Natural killer cell (primary cell): Measurements from ENCODE around the gene PDC. TPM values are rescaled to one million over a fixed set of nuclear protein-coding genes. Genes with fewer than 3 reads are reported as not detected.
"Not testable (repeated sequence)": the region's sequence is repeated elsewhere in the genome, so short reads cannot be mapped to it uniquely, and the experiment has no call there.

ENCODE experiments used
- ATAC-seq, 3 donors: fragments of 150-1000 bp in 2 of 3; fragments of 200-7000 bp in 1 of 3; cut with Tn5 transposase; 1 replicate in 1 of 3; 2 replicates in 2 of 3; pipeline ENCODE4 v1.10.0; 2021; ENCODE audit warnings: mild to moderate bottlenecking in 2 of 3, moderate library complexity in 2 of 3
- DNase-seq, 2 donors: peaks; one replicate each; pipeline versions ENCODE4 v3.0.0 to v3.0.0-alpha.2; 2013 to 2021; ENCODE audit warnings: mixed read lengths in 1 of 2
- H3K27ac ChIP-seq: one replicate; pipeline ENCODE4 v1.5.1; 2013; ENCODE audit warnings: mild to moderate bottlenecking, low read length
- H3K27me3 ChIP-seq: one replicate; pipeline ENCODE4 v1.6.1; 2013; ENCODE audit warnings: low read length; ENCODE audit not compliant: control insufficient read depth, insufficient read depth
- H3K36me3 ChIP-seq: one replicate; pipeline ENCODE4 v1.6.1; 2013; ENCODE audit warnings: low read length; ENCODE audit not compliant: control insufficient read depth, insufficient read depth
- H3K4me1 ChIP-seq: one replicate; pipeline ENCODE4 v1.6.1; 2013; ENCODE audit warnings: low read length; ENCODE audit not compliant: control insufficient read depth, insufficient read depth
- H3K4me3 ChIP-seq: one replicate; pipeline ENCODE4 v1.5.1; 2013; ENCODE audit warnings: low read length
- H3K9me3 ChIP-seq: one replicate; pipeline ENCODE4 v1.6.1; 2013; ENCODE audit warnings: low read length; ENCODE audit not compliant: control insufficient read depth, insufficient read depth
- H3K27ac Mint-ChIP-seq, 2 donors: one replicate each; pipeline ENCODE4 v1.8.0; 2022; ENCODE audit warnings: mild to moderate bottlenecking in 2 of 2, mixed read lengths in 2 of 2, moderate library complexity in 1 of 2
- H3K27me3 Mint-ChIP-seq, 2 donors: one replicate each; pipeline ENCODE4 v1.8.0; 2022; ENCODE audit warnings: low read depth in 2 of 2, mixed read lengths in 2 of 2
- H3K36me3 Mint-ChIP-seq: one replicate; pipeline ENCODE4 v1.8.0; 2022; ENCODE audit warnings: mixed read lengths
- H3K4me1 Mint-ChIP-seq, 2 donors: one replicate each; pipeline ENCODE4 v1.8.0; 2022; ENCODE audit warnings: mixed read lengths in 2 of 2
- H3K4me3 Mint-ChIP-seq: one replicate; pipeline ENCODE4 v1.8.0; 2022; ENCODE audit warnings: mild to moderate bottlenecking, moderate library complexity, mixed read lengths
- H3K9me3 Mint-ChIP-seq, 2 donors: one replicate each; pipeline ENCODE4 v1.8.0; 2022; ENCODE audit warnings: mixed read lengths in 2 of 2
- WGBS: methylation state at CpG from one replicate; pipeline ENCODE4 v1.1.7; 2013; ENCODE audit warnings: missing lambda C conversion rate; ENCODE audit not compliant: insufficient coverage; 5-methylcytosine and 5-hydroxymethylcytosine counted together
- intact Hi-C: fragments of 100-400 bp; cut with micrococcal nuclease; formaldehyde crosslinking; loops from one replicate; pipeline ENCODE4 v1.14.2; 2022
- total RNA-seq, 4 donors: library from RNA; stranded (reverse); fragments of 120-200 nt in 1 of 4; gene quantifications; one replicate each; pipeline versions ENCODE4 v1.2.3 to v1.2.4, GENCODE V29; 2013 to 2022
- TF ChIP-seq, protein P1 (sequence below): fragments of 200-600 bp; IDR thresholded peaks from one replicate; pipeline ENCODE4 v1.8.0; 2022; ENCODE audit warnings: antibody characterized with exemption

Gene PDC
- total RNA-seq, 3 donors from 2014 or later (not counting 1 experiment from before 2014, with no cell fraction given), result not detected

- no peaks in the 10 kb centered on the region for H3K9me3 Mint-ChIP-seq
- H3K4me3 ChIP-seq, result no peak overlapping the region
- no peaks in the 10 kb centered on the region for H3K9me3 ChIP-seq
- peaks cover 0 to 3% of the 10 kb centered on the region in 2 donors for H3K27me3 Mint-ChIP-seq
- no peaks in the 10 kb centered on the region for H3K36me3 ChIP-seq
- 96% methylated on average over 1 of the region's 3 CpGs for WGBS
- H3K4me1 Mint-ChIP-seq, result no peaks in the 10 kb centered on the region
- TF ChIP-seq, protein P1, sequence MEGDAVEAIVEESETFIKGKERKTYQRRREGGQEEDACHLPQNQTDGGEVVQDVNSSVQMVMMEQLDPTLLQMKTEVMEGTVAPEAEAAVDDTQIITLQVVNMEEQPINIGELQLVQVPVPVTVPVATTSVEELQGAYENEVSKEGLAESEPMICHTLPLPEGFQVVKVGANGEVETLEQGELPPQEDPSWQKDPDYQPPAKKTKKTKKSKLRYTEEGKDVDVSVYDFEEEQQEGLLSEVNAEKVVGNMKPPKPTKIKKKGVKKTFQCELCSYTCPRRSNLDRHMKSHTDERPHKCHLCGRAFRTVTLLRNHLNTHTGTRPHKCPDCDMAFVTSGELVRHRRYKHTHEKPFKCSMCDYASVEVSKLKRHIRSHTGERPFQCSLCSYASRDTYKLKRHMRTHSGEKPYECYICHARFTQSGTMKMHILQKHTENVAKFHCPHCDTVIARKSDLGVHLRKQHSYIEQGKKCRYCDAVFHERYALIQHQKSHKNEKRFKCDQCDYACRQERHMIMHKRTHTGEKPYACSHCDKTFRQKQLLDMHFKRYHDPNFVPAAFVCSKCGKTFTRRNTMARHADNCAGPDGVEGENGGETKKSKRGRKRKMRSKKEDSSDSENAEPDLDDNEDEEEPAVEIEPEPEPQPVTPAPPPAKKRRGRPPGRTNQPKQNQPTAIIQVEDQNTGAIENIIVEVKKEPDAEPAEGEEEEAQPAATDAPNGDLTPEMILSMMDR, result no peak
- no peak overlapping the region for H3K27ac ChIP-seq
- H3K36me3 Mint-ChIP-seq, result no peaks in the 10 kb centered on the region
- no peaks in the 10 kb centered on the region for H3K4me1 ChIP-seq
- H3K27ac Mint-ChIP-seq, result no peak overlapping the region
- intact Hi-C loops, result no loop called here
- DNase-seq (no peak), ATAC-seq (no peak)
- H3K4me3 Mint-ChIP-seq, result no peak overlapping the region
- H3K27me3 ChIP-seq, result no peaks in the 10 kb centered on the region
These were observed 3.0 kb upstream of the PDC start for GRCh38 chr1:186463926-186464325.

DNA sequence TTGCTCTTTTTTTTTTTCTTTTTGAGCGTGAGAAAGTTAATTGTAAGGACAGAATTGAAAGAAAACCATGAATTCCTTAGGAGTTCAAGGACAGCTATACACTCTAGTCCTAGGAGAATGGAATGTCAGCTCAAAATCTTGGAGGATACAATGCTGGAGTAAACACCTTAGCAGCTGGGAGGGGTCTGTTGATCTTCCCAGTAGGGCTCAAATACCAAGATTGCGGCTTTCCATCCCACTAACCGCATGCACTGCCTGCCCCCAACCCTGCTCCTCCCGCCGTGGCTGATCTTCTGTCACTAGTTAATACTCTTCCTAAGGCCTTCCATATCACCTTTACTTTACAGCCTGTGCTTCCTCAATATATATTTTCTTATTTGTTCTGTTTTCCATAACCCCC is 2.6 kb upstream of the PDC start:
- Histone ChIP-seq H3K36me3 (no peaks in the 10 kb centered on the region), H3K9me3 (no peaks in the 10 kb centered on the region), H3K4me1 (no peaks in the 10 kb centered on the region), H3K27me3 (no peaks in the 10 kb centered on the region), H3K4me3 (no peak overlapping the region), H3K27ac (no peak overlapping the region)
- Mint-ChIP-seq H3K9me3 (no peaks in the 10 kb centered on the region), H3K4me3 (no peak overlapping the region), H3K27ac (no peak overlapping the region), H3K36me3 (no peaks in the 10 kb centered on the region), H3K27me3 (peaks cover 0 to 3% of the 10 kb centered on the region in 2 donors), H3K4me1 (no peaks in the 10 kb centered on the region)
- DNase-seq (no peak), ATAC-seq (no peak)
- TF ChIP-seq, protein P1, result no peak
- intact Hi-C loops, result no loop called here
- WGBS, result 94% methylated on average over 4 of the region's 5 CpGs

DNA sequence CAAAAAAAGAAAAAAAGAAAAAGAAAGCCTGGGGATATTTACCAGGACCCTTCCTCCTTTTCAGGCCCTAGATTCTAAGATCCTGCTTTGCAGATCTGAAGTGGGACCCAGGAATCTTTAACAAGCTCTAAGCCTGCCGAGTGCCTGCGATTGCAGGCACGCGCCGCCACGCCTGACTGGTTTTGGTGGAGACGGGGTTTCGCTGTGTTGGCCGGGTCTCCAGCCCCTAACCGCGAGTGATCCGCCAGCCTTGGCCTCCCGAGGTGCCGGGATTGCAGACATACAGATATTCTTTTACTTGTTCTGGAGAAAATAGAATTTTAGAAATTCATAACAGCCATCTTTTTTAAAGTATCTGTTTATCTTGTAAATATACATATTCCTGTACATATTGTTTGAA is 1.8 kb downstream of the PDC start:
- H3K9me3 Mint-ChIP-seq, H3K4me1 Mint-ChIP-seq, H3K9me3 ChIP-seq, H3K4me3 ChIP-seq, ATAC-seq, H3K36me3 ChIP-seq, H3K27me3 ChIP-seq, H3K4me3 Mint-ChIP-seq, intact Hi-C loops, H3K27ac Mint-ChIP-seq, H3K4me1 ChIP-seq, H3K36me3 Mint-ChIP-seq, DNase-seq, H3K27me3 Mint-ChIP-seq, H3K27ac ChIP-seq: not testable (repeated sequence)
- 97% methylated on average over 13 of the region's 14 CpGs for WGBS

DNA sequence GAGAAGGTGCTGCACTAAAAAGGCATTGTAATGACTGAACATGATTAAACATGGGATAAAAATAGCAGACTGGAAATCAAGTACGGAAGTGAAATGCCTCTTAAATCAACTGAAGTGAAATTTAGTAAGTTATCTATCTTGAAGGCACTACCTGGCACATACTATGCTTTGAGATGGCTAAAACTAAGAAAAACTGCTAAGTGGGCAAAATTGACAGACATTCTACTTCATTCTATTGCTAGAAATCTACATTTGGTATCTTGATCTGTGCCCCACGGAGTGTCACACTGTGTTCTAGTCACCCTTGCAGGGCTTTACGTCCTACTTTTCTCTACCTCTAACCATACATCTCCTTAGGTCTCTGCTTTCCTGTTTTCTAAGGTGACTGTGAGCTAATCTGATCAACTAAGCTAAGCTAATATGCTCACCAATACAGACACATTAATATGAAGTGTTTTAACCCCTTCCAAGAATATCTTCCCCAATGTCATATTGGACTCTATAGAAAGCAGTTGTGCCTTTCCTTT is 4.1 kb downstream of the PDC start:
- intact Hi-C loops, result no loop called here
- 25% methylated on average over 3 of the region's 3 CpGs for WGBS
- no peaks in the 10 kb centered on the region for H3K4me1 ChIP-seq

More for the DNA sequence above, 4.1 kb downstream of the PDC start:
- Mint-ChIP-seq H3K27ac (no peak overlapping the region), H3K27me3 (no peaks in the 10 kb centered on the region), H3K4me1 (no peaks in the 10 kb centered on the region), H3K4me3 (no peak overlapping the region), H3K9me3 (no peaks in the 10 kb centered on the region), H3K36me3 (no peaks in the 10 kb centered on the region)
- Histone ChIP-seq H3K4me3 (no peak overlapping the region), H3K27ac (no peak overlapping the region), H3K27me3 (no peaks in the 10 kb centered on the region), H3K9me3 (no peaks in the 10 kb centered on the region), H3K36me3 (no peaks in the 10 kb centered on the region)
- no peak for DNase-seq
- TF ChIP-seq, protein P1, result no peak
- ATAC-seq, result no peak
